ENCODE results near the gene FCER1G. TPM values are rescaled to one million over a fixed set of nuclear protein-coding genes. Genes with fewer than 3 reads are reported as not detected.
A peak's percentile ranks its signal among the peaks of the same experiment; 100 is the strongest.

FCER1G gene
- total and polyA plus RNA-seq, 9 donors: 6.9 to 24.9 (median 20.2) TPM

GRCh38 chr1:161265305-161265704 is 50.2 kb downstream of the FCER1G start:
- H3K9me3 ChIP-seq (replicated peaks; ENCODE audit: control insufficient read depth, low read depth, low read length): no peaks in the 10 kb centered on the region
- H3K36me3 ChIP-seq (ENCODE audit: control insufficient read depth, insufficient read depth, low read length): no peaks in the 10 kb centered on the region
- H3K4me1 ChIP-seq (ENCODE audit: control insufficient read depth, insufficient read depth, low read length): peaks cover 16% of the 10 kb centered on the region
- H3K4me3 ChIP-seq (ENCODE audit: low read length): no peak overlapping the region
- no peak overlapping the region for H3K27ac ChIP-seq (ENCODE audit: low read length)
- 67% methylated on average over 3 of the region's 5 CpGs for WGBS (ENCODE audit: insufficient coverage)
- no peak for DNase-seq
- peaks cover 12% of the 10 kb centered on the region for H3K27me3 ChIP-seq (ENCODE audit: control insufficient read depth, insufficient read depth, low read length)

GRCh38 chr1:161266202-161266601 is 51.1 kb downstream of the FCER1G start:
- H3K36me3 ChIP-seq (ENCODE audit: control insufficient read depth, insufficient read depth, low read length): no peaks in the 10 kb centered on the region
- no peak for DNase-seq
- no CpG with 5 or more reads among the region's 3 CpGs for WGBS (ENCODE audit: insufficient coverage)
- peaks cover 3% of the 10 kb centered on the region for H3K27me3 ChIP-seq (ENCODE audit: control insufficient read depth, insufficient read depth, low read length)
- H3K4me1 ChIP-seq (ENCODE audit: control insufficient read depth, insufficient read depth, low read length): peaks cover 10% of the 10 kb centered on the region
- H3K4me3 ChIP-seq (ENCODE audit: low read length): no peak overlapping the region
- H3K9me3 ChIP-seq (replicated peaks; ENCODE audit: control insufficient read depth, low read depth, low read length): no peaks in the 10 kb centered on the region
- no peak overlapping the region for H3K27ac ChIP-seq (ENCODE audit: low read length)

- Histone ChIP-seq H3K4me3 (ENCODE audit: low read length) (no peak overlapping the region), H3K36me3 (ENCODE audit: control insufficient read depth, insufficient read depth, low read length) (no peaks in the 10 kb centered on the region), H3K4me1 (ENCODE audit: control insufficient read depth, insufficient read depth, low read length) (peaks cover 8% of the 10 kb centered on the region), H3K9me3 (replicated peaks; ENCODE audit: control insufficient read depth, low read depth, low read length) (no peaks in the 10 kb centered on the region), H3K27me3 (ENCODE audit: control insufficient read depth, insufficient read depth, low read length) (no peaks in the 10 kb centered on the region), H3K27ac (ENCODE audit: low read length) (no peak overlapping the region)
- 14% methylated on average over 1 of the region's 2 CpGs for WGBS (ENCODE audit: insufficient coverage)
- no peak for DNase-seq
Observed at GRCh38 chr1:161266836-161267235, 51.7 kb downstream of the FCER1G start.

GRCh38 chr1:161267321-161267720 is 52.2 kb downstream of the FCER1G start:
- no peak overlapping the region for H3K4me3 ChIP-seq (ENCODE audit: low read length)
- H3K27me3 ChIP-seq (ENCODE audit: control insufficient read depth, insufficient read depth, low read length): no peaks in the 10 kb centered on the region
- peaks cover 8% of the 10 kb centered on the region for H3K4me1 ChIP-seq (ENCODE audit: control insufficient read depth, insufficient read depth, low read length)
- H3K9me3 ChIP-seq (replicated peaks; ENCODE audit: control insufficient read depth, low read depth, low read length): no peaks in the 10 kb centered on the region
- no peaks in the 10 kb centered on the region for H3K36me3 ChIP-seq (ENCODE audit: control insufficient read depth, insufficient read depth, low read length)
- DNase-seq: peak; percentile 45
- WGBS (ENCODE audit: insufficient coverage): 60% methylated on average over 2 of the region's 3 CpGs
- no peak overlapping the region for H3K27ac ChIP-seq (ENCODE audit: low read length)

Other genes starting within 250 kb of the FCER1G start
- 11.7 TPM for gene F11R, start 194.1 kb upstream of the FCER1G start, total RNA-seq
- 10 to 100 TPM in 7 of 8 donors, 1 to 10 TPM in 1; 8.9 to 28.0 (median 12.7) TPM for gene F11R, start 194.1 kb upstream of the FCER1G start, polyA plus RNA-seq (ENCODE audit: insufficient read depth in 1 of 8, insufficient read length in 8 of 8, low replicate concordance in 1 of 8)
- gene TSTD1, start 176.3 kb upstream of the FCER1G start, total RNA-seq: 28.8 TPM
- gene TSTD1, start 176.3 kb upstream of the FCER1G start, polyA plus RNA-seq (ENCODE audit: insufficient read depth in 1 of 8, insufficient read length in 8 of 8, low replicate concordance in 1 of 8): 10 to 100 TPM; 22.4 to 36.7 (median 25.4) TPM
- 46.9 TPM for gene USF1, start 169.3 kb upstream of the FCER1G start, total RNA-seq
- 10 to 100 TPM; 34.9 to 42.5 (median 37.9) TPM for gene USF1, start 169.3 kb upstream of the FCER1G start, polyA plus RNA-seq (ENCODE audit: insufficient read depth in 1 of 8, insufficient read length in 8 of 8, low replicate concordance in 1 of 8)
- gene ARHGAP30, start 145.4 kb upstream of the FCER1G start, total RNA-seq: 1.3 TPM
- gene ARHGAP30, start 145.4 kb upstream of the FCER1G start, polyA plus RNA-seq (ENCODE audit: insufficient read depth in 1 of 8, insufficient read length in 8 of 8, low replicate concordance in 1 of 8): 1 to 10 TPM; 2.7 to 3.4 (median 2.9) TPM
- gene NECTIN4, start 125.7 kb upstream of the FCER1G start, total RNA-seq: 0.04 TPM
- gene NECTIN4, start 125.7 kb upstream of the FCER1G start, polyA plus RNA-seq (ENCODE audit: insufficient read depth in 1 of 8, insufficient read length in 8 of 8, low replicate concordance in 1 of 8): 1 to 10 TPM in 1 of 8 donors, under 1 TPM in 6, not detected in 1; 0.05 to 6.1 (median 0.10) TPM
- 1.0 TPM for gene KLHDC9, start 116.9 kb upstream of the FCER1G start, total RNA-seq
- 1 to 10 TPM in 2 of 8 donors, under 1 TPM in 6; 0.23 to 1.5 (median 0.64) TPM for gene KLHDC9, start 116.9 kb upstream of the FCER1G start, polyA plus RNA-seq (ENCODE audit: insufficient read depth in 1 of 8, insufficient read length in 8 of 8, low replicate concordance in 1 of 8)
- 29.5 TPM for gene PFDN2, start 97.3 kb upstream of the FCER1G start, total RNA-seq
- 10 to 100 TPM; 70.9 to 93.0 (median 74.8) TPM for gene PFDN2, start 97.3 kb upstream of the FCER1G start, polyA plus RNA-seq (ENCODE audit: insufficient read depth in 1 of 8, insufficient read length in 8 of 8, low replicate concordance in 1 of 8)
- gene NIT1, start 97.2 kb upstream of the FCER1G start, total RNA-seq: 29.1 TPM
- gene NIT1, start 97.2 kb upstream of the FCER1G start, polyA plus RNA-seq (ENCODE audit: insufficient read depth in 1 of 8, insufficient read length in 8 of 8, low replicate concordance in 1 of 8): 10 to 100 TPM; 26.7 to 34.3 (median 30.2) TPM
- gene DEDD, start 82.6 kb upstream of the FCER1G start, total RNA-seq: 16.8 TPM
- 10 to 100 TPM; 36.1 to 48.1 (median 40.7) TPM for gene DEDD, start 82.6 kb upstream of the FCER1G start, polyA plus RNA-seq (ENCODE audit: insufficient read depth in 1 of 8, insufficient read length in 8 of 8, low replicate concordance in 1 of 8)
- 79.8 TPM for gene UFC1, start 61.3 kb upstream of the FCER1G start, total RNA-seq
- 100 to 1,000 TPM in 7 of 8 donors, 10 to 100 TPM in 1; 90.7 to 132 (median 107) TPM for gene UFC1, start 61.3 kb upstream of the FCER1G start, polyA plus RNA-seq (ENCODE audit: insufficient read depth in 1 of 8, insufficient read length in 8 of 8, low replicate concordance in 1 of 8)
- gene USP21, start 55.8 kb upstream of the FCER1G start, total RNA-seq: 10.4 TPM
- gene USP21, start 55.8 kb upstream of the FCER1G start, polyA plus RNA-seq (ENCODE audit: insufficient read depth in 1 of 8, insufficient read length in 8 of 8, low replicate concordance in 1 of 8): 10 to 100 TPM; 24.6 to 36.2 (median 26.3) TPM
- 22.4 TPM for gene PPOX, start 48.9 kb upstream of the FCER1G start, total RNA-seq
- 10 to 100 TPM; 16.1 to 28.6 (median 22.3) TPM for gene PPOX, start 48.9 kb upstream of the FCER1G start, polyA plus RNA-seq (ENCODE audit: insufficient read depth in 1 of 8, insufficient read length in 8 of 8, low replicate concordance in 1 of 8)
- gene B4GALT3, start 37.8 kb upstream of the FCER1G start, total RNA-seq: 16.7 TPM
- gene B4GALT3, start 37.8 kb upstream of the FCER1G start, polyA plus RNA-seq (ENCODE audit: insufficient read depth in 1 of 8, insufficient read length in 8 of 8, low replicate concordance in 1 of 8): 10 to 100 TPM; 22.3 to 29.8 (median 23.5) TPM
- gene ADAMTS4, start 16.2 kb upstream of the FCER1G start, total RNA-seq: 7.8 TPM
- 10 to 100 TPM in 4 of 8 donors, 1 to 10 TPM in 4; 8.6 to 14.1 (median 10.6) TPM for gene ADAMTS4, start 16.2 kb upstream of the FCER1G start, polyA plus RNA-seq (ENCODE audit: insufficient read depth in 1 of 8, insufficient read length in 8 of 8, low replicate concordance in 1 of 8)
- gene NDUFS2, start 12.9 kb upstream of the FCER1G start, total RNA-seq: 84.4 TPM
- gene NDUFS2, start 12.9 kb upstream of the FCER1G start, polyA plus RNA-seq (ENCODE audit: insufficient read depth in 1 of 8, insufficient read length in 8 of 8, low replicate concordance in 1 of 8): 100 to 1,000 TPM; 134 to 163 (median 146) TPM
- 1.7 TPM for gene APOA2, start 8.3 kb downstream of the FCER1G start, total RNA-seq
- 10 to 100 TPM in 2 of 8 donors, 1 to 10 TPM in 1, under 1 TPM in 2, not detected in 3; 0.17 to 31.3 (median 1.7) TPM for gene APOA2, start 8.3 kb downstream of the FCER1G start, polyA plus RNA-seq (ENCODE audit: insufficient read depth in 1 of 8, insufficient read length in 8 of 8, low replicate concordance in 1 of 8)
- gene TOMM40L, start 10.8 kb downstream of the FCER1G start, total RNA-seq: 9.3 TPM
- gene TOMM40L, start 10.8 kb downstream of the FCER1G start, polyA plus RNA-seq (ENCODE audit: insufficient read depth in 1 of 8, insufficient read length in 8 of 8, low replicate concordance in 1 of 8): 10 to 100 TPM in 2 of 8 donors, 1 to 10 TPM in 6; 8.7 to 11.0 (median 9.6) TPM
- not detected for gene NR1I3, start 22.9 kb downstream of the FCER1G start, total RNA-seq
- gene NR1I3, start 22.9 kb downstream of the FCER1G start, polyA plus RNA-seq (ENCODE audit: insufficient read depth in 1 of 8, insufficient read length in 8 of 8, low replicate concordance in 1 of 8): 1 to 10 TPM in 6 of 8 donors, under 1 TPM in 2; 0.50 to 1.5 (median 1.1) TPM
- gene PCP4L1, start 43.5 kb downstream of the FCER1G start, total RNA-seq: 0.04 TPM
- 1 to 10 TPM in 1 of 8 donors, under 1 TPM in 6, not detected in 1; 0.13 to 1.2 (median 0.37) TPM for gene PCP4L1, start 43.5 kb downstream of the FCER1G start, polyA plus RNA-seq (ENCODE audit: insufficient read depth in 1 of 8, insufficient read length in 8 of 8, low replicate concordance in 1 of 8)
- 21.9 TPM for gene MPZ, start 94.7 kb downstream of the FCER1G start, total RNA-seq
- gene MPZ, start 94.7 kb downstream of the FCER1G start, polyA plus RNA-seq (ENCODE audit: insufficient read depth in 1 of 8, insufficient read length in 8 of 8, low replicate concordance in 1 of 8): 10 to 100 TPM in 5 of 8 donors, 1 to 10 TPM in 3; 6.5 to 38.1 (median 14.3) TPM
- 20.2 TPM for gene SDHC, start 99.1 kb downstream of the FCER1G start, total RNA-seq
- 100 to 1,000 TPM; 112 to 145 (median 136) TPM for gene SDHC, start 99.1 kb downstream of the FCER1G start, polyA plus RNA-seq (ENCODE audit: insufficient read depth in 1 of 8, insufficient read length in 8 of 8, low replicate concordance in 1 of 8)
- not detected for gene CFAP126, start 152.6 kb downstream of the FCER1G start, total RNA-seq
- 1 to 10 TPM in 5 of 8 donors, under 1 TPM in 2, not detected in 1; 0.41 to 2.9 (median 1.5) TPM for gene CFAP126, start 152.6 kb downstream of the FCER1G start, polyA plus RNA-seq (ENCODE audit: insufficient read depth in 1 of 8, insufficient read length in 8 of 8, low replicate concordance in 1 of 8)

All from muscle of leg (tissue), 11 donors.